ENCODE measurements around the gene TRPV6.

GRCh38 chr7:142836426-142836825, 49.1 kb downstream of the TRPV6 start:
- no peak for TF ChIP-seq POLR2AphosphoS5 (IDR thresholded peaks at IDR 0.05)
- no peak for TF ChIP-seq CTCF (IDR thresholded peaks at IDR 0.05)
- TF ChIP-seq POLR2A (IDR thresholded peaks at IDR 0.05) = no peak
- no peak for TF ChIP-seq EP300 (IDR thresholded peaks at IDR 0.05)
